Heart left ventricle (tissue), 13 donors: ENCODE measurements around the gene PRPF6.

ENCODE experiments used
- POLR2A ChIP-seq, 2 donors: fragments of 450-650 bp; IDR thresholded peaks; one replicate each; pipeline ENCODE4 v1.6.1; 2017; ENCODE audit warnings: antibody characterized with exemption in 2 of 2, mild to moderate bottlenecking in 2 of 2, moderate library complexity in 2 of 2
- TF ChIP-seq, protein P1 (sequence below), 12 donors: fragments of 200-600 bp; sonication (generic) in 4 of 12; IDR thresholded peaks; one replicate each; pipeline versions ENCODE4 v1.5.0 to v1.8.0; 2018 to 2022; ENCODE audit warnings: antibody characterized with exemption in 12 of 12, mild to moderate bottlenecking in 5 of 12
- donor health status: ischemic (EF 13 %, LVEDD 7.1; RV severe dilation, severe dysfunction).
- donor health status: DM: no; HTN: yes; CAD: no.
- donor health status: DM: no; HTN: no; CAD: no.
- donor health status: ischemic (EF 25% LVEDD 6.9; RV normal size, moderate dysfunction).
- donor health status: ischemic (EF 25% LVEDD 5.7; RV mildly dilated, moderate dysfunction).
- donor health status: ischemic (EF 35%, LVEDD 5.7; RV mildly dilated, moderate dysfunction).
- donor health status: nonischemic (EF 11% LVEDD 7.7; RV severe dilation, severe dysfunction).
- donor health status: DM: yes; HTN: yes; CAD: no.
- donor health status: PGD.
- donor health status: ischemic (EF 29% LVEDD 5.4; RV normal size, mild dysfunction).
- donor health status: nonischemic (EF 23%, LVEDD 6.1; RV moderate dilation, normal function).

DNA sequence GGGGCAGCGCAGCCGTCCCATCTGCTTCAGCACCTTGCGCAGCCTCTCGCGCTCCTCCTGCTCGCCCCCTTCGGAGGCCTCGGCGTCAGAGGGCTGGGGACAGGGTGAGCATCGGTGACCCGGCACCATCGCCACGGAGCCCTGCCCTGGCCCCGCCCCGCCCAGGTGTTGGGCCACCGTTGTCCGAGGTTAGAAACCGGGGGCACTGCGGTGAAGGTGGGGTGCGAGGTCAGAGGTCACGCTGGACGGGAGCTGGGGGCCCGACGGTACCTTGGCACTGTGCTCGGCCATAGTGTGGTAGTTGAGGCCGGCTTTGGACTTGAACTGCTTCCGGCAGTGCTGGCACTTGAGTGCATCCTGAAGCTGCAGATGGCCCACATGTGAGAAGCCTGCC, 17.6 kb upstream of the PRPF6 start:
- TF ChIP-seq, protein P1, sequence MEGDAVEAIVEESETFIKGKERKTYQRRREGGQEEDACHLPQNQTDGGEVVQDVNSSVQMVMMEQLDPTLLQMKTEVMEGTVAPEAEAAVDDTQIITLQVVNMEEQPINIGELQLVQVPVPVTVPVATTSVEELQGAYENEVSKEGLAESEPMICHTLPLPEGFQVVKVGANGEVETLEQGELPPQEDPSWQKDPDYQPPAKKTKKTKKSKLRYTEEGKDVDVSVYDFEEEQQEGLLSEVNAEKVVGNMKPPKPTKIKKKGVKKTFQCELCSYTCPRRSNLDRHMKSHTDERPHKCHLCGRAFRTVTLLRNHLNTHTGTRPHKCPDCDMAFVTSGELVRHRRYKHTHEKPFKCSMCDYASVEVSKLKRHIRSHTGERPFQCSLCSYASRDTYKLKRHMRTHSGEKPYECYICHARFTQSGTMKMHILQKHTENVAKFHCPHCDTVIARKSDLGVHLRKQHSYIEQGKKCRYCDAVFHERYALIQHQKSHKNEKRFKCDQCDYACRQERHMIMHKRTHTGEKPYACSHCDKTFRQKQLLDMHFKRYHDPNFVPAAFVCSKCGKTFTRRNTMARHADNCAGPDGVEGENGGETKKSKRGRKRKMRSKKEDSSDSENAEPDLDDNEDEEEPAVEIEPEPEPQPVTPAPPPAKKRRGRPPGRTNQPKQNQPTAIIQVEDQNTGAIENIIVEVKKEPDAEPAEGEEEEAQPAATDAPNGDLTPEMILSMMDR (IDR thresholded peaks at IDR 0.05): no peak
- TF ChIP-seq POLR2A (IDR thresholded peaks at IDR 0.05): no peak
